GM21737 (cell line): ENCODE data around the gene C14orf93.

Experiments
- ATAC-seq: cut with Tn5 transposase; IDR thresholded peaks from one replicate; pipeline ENCODE4 v1.9.1; 2021; ENCODE audit warnings: mild to moderate bottlenecking, moderate library complexity; ENCODE audit not compliant: unreplicated experiment

The C14orf93 gene

GRCh38 chr14:22995889-22996625 lies 13.9 kb downstream of the C14orf93 start:
- no peak for ATAC-seq

GRCh38 chr14:22994762-22995275 lies 15.1 kb downstream of the C14orf93 start:
- ATAC-seq, result no peak

- no peak for ATAC-seq
Measured at GRCh38 chr14:22993517-22993916, 16.4 kb downstream of the C14orf93 start.

GRCh38 chr14:22991852-22992251 lies 18.1 kb downstream of the C14orf93 start:
- ATAC-seq, result no peak

GRCh38 chr14:22987291-22987690 lies 22.7 kb downstream of the C14orf93 start:
- ATAC-seq, result no peak

- no peak for ATAC-seq
Measured at GRCh38 chr14:22986508-22987054, 23.4 kb downstream of the C14orf93 start.

- ATAC-seq, result no peak
Measured at GRCh38 chr14:22985894-22986507, 23.9 kb downstream of the C14orf93 start.

- ATAC-seq, result no peak
Measured at GRCh38 chr14:22984959-22985658, 24.8 kb downstream of the C14orf93 start.

- no peak for ATAC-seq
Measured at GRCh38 chr14:22982477-22983245, 27.3 kb downstream of the C14orf93 start, which contains the start of gene AJUBA. Gene AJUBA (minus strand): TSS chr14:22982551. CDS start chr14:22982266, 285 bp downstream.

GRCh38 chr14:22981876-22982476 lies 28.0 kb downstream of the C14orf93 start:
- no peak for ATAC-seq

GRCh38 chr14:22981090-22981875 lies 28.7 kb downstream of the C14orf93 start:
- no peak for ATAC-seq

GRCh38 chr14:22980672-22981089 lies 29.3 kb downstream of the C14orf93 start:
- no peak for ATAC-seq

GRCh38 chr14:22979748-22980392 lies 30.1 kb downstream of the C14orf93 start:
- ATAC-seq, result no peak

- ATAC-seq, result no peak
Measured at GRCh38 chr14:22978981-22979671, 30.8 kb downstream of the C14orf93 start.

- ATAC-seq, result no peak
Measured at GRCh38 chr14:22978487-22978837, 31.5 kb downstream of the C14orf93 start.

- ATAC-seq, result no peak
Measured at GRCh38 chr14:22977684-22978486, 32.1 kb downstream of the C14orf93 start.

- ATAC-seq, result no peak
Measured at GRCh38 chr14:22977434-22977683, 32.6 kb downstream of the C14orf93 start.
